ENCODE measurements around the gene PRDM5.

GRCh38 chr4:120801137-120801758 is 121.3 kb downstream of the PRDM5 start:
- TF ChIP-seq CEBPB (IDR thresholded peaks at IDR 0.05), result no peak
- TF ChIP-seq TAF1 (IDR thresholded peaks at IDR 0.05; ENCODE audit: low read depth), result no peak
- no peak for TF ChIP-seq YY1 (IDR thresholded peaks at IDR 0.05; ENCODE audit: low read depth)
- no peak for TF ChIP-seq REST (IDR thresholded peaks at IDR 0.05; ENCODE audit: low read depth)
- TF ChIP-seq EP300 (IDR thresholded peaks at IDR 0.05; ENCODE audit: borderline replicate concordance), result no peak
- TF ChIP-seq RAD21 (IDR thresholded peaks at IDR 0.05; ENCODE audit: low read depth), result no peak
- TF ChIP-seq FOXM1 (IDR thresholded peaks at IDR 0.05; ENCODE audit: borderline replicate concordance, low read depth), result no peak
- no peak for TF ChIP-seq TCF12 (IDR thresholded peaks at IDR 0.05; ENCODE audit: low read depth)
- TF ChIP-seq USF1 (IDR thresholded peaks at IDR 0.05), result no peak
